K562 (cell line): Measurements from ENCODE around the gene SAPCD1. TPM values are rescaled to one million over a fixed set of nuclear protein-coding genes. Genes with fewer than 3 reads are reported as not detected.

Source experiments
- ATF1 ChIP-seq, 2 experiments: fragments of 450-650 bp in 1 of 2; IDR thresholded peaks; 2 replicates each; pipeline ENCODE4 v1.6.1; 2016; ENCODE audit warnings: missing compliant biosample characterization in 1 of 2, missing genetic modification characterization in 1 of 2
- CBFA2T3 ChIP-seq: fragments of 450-650 bp; IDR thresholded peaks from 2 replicates; pipeline ENCODE4 v1.6.1; 2017
- CHD1 ChIP-seq: fragments of 200-600 bp; sonication (generic); IDR thresholded peaks from one replicate; pipeline ENCODE4 v1.6.1; 2012; ENCODE audit warnings: mild to moderate bottlenecking, moderate library complexity, low read length, inconsistent platforms
- DEAF1 ChIP-seq: fragments of 450-650 bp; formaldehyde crosslinking; IDR thresholded peaks from 2 replicates; pipeline ENCODE4 v1.4.0; 2020; ENCODE audit warnings: mild to moderate bottlenecking, moderate library complexity
- E2F4 ChIP-seq: sonication (generic); formaldehyde crosslinking; IDR thresholded peaks from 2 replicates; pipeline ENCODE4 v1.8.0; 2022; ENCODE audit warnings: mild to moderate bottlenecking, low read depth, missing genetic modification reagents
- E2F8 ChIP-seq: fragments of 450-650 bp; IDR thresholded peaks from 2 replicates; pipeline ENCODE4 v1.7.1; 2018; ENCODE audit warnings: mild to moderate bottlenecking, low read depth; ENCODE audit not compliant: partially characterized antibody
- GABPB2 ChIP-seq: fragments of 250-450 bp; sonication (Bioruptor Pico); conservative IDR thresholded peaks from 2 replicates; pipeline ENCODE4 v1.5.1; 2021; ENCODE audit warnings: mild to moderate bottlenecking
- GTF2B ChIP-seq: IDR thresholded peaks from 2 replicates; pipeline ENCODE4 v1.6.1; 2011; ENCODE audit not compliant: insufficient read length; ENCODE audit errors: extremely low read depth
- HDAC1 ChIP-seq, 2 experiments: fragments of 450-650 bp; IDR thresholded peaks; 2 replicates each; pipeline ENCODE4 v1.6.1; 2016 to 2017; ENCODE audit warnings: inconsistent platforms in 1 of 2, mild to moderate bottlenecking in 1 of 2, moderate library complexity in 1 of 2
- HDAC2 ChIP-seq: fragments of 450-650 bp; IDR thresholded peaks from 2 replicates; pipeline ENCODE4 v1.6.1; 2016; ENCODE audit warnings: mild to moderate bottlenecking
- NUFIP1 ChIP-seq: fragments of 450-650 bp; IDR thresholded peaks from 2 replicates; pipeline ENCODE4 v1.6.1; 2018; ENCODE audit not compliant: partially characterized antibody
- RNF2 ChIP-seq: sonication (generic); IDR thresholded peaks from 2 replicates; pipeline ENCODE4 v1.6.1; 2016
- SAFB ChIP-seq: fragments of 200-400 bp; formaldehyde crosslinking; IDR thresholded peaks from 2 replicates; pipeline ENCODE4 v1.6.1; 2017; ENCODE audit warnings: low read depth, low read length, borderline replicate concordance
- SNRNP70 ChIP-seq: fragments of 200-400 bp; formaldehyde crosslinking; optimal IDR thresholded peaks from 2 replicates; pipeline ENCODE3; 2017; ENCODE audit warnings: low read depth, low read length
- SP1 ChIP-seq: sonication (generic); formaldehyde crosslinking; IDR thresholded peaks from 2 replicates; pipeline ENCODE4 v1.8.1; 2022; ENCODE audit warnings: mild to moderate bottlenecking, missing genetic modification reagents
- TAF9B ChIP-seq: fragments of 450-650 bp; IDR thresholded peaks from 2 replicates; pipeline ENCODE4 v1.6.1; 2018; ENCODE audit warnings: mild to moderate bottlenecking; ENCODE audit not compliant: partially characterized antibody
- THRB ChIP-seq: fragments of 450-650 bp; formaldehyde crosslinking; conservative IDR thresholded peaks from 2 replicates; pipeline ENCODE4 v1.4.0; 2022; ENCODE audit warnings: mild to moderate bottlenecking, missing genetic modification characterization
- ZNF197 ChIP-seq: fragments of 200-800 bp; sonication (Bioruptor generic); IDR thresholded peaks from 2 replicates; pipeline ENCODE4 v1.6.1; 2016; ENCODE audit warnings: low read depth, missing genetic modification characterization, missing compliant biosample characterization
- ZNF212 ChIP-seq: fragments of 450-650 bp; formaldehyde crosslinking; IDR thresholded peaks from 2 replicates; pipeline ENCODE4 v1.4.0; 2020; ENCODE audit warnings: mild to moderate bottlenecking
- ZNF395 ChIP-seq: fragments of 200-800 bp; sonication (Bioruptor generic); IDR thresholded peaks from 2 replicates; pipeline ENCODE4 v1.6.1; 2017; ENCODE audit warnings: missing genetic modification characterization, missing compliant biosample characterization
- ZNF644 ChIP-seq: fragments of 200-800 bp; sonication (Bioruptor generic); IDR thresholded peaks from 2 replicates; pipeline ENCODE4 v1.6.1; 2016; ENCODE audit warnings: low read depth, missing genetic modification characterization, missing compliant biosample characterization
- polyA plus RNA-seq, 8 experiments: library from polyadenylated mRNA; depleted of rRNA in 4 of 8; stranded (reverse) in 5 of 8; unstranded in 3 of 8; fragments of >200 nt; fragmentation: Nextera tagmentation in 2 of 8; fragmentation: Illumina TruSeq in 1 of 8; extraction: Ambion mirVana in 2 of 8; extraction: Trizol in 1 of 8; gene quantifications; 2 replicates each; pipeline versions ENCODE4 v1.2.1 to v1.2.3, GENCODE V29; 2011 to 2014; ENCODE audit warnings: inconsistent platforms in 1 of 8, missing spikeins in 1 of 8
- total RNA-seq, 7 experiments: library from RNA; depleted of rRNA in 6 of 7; stranded (reverse); fragments of >200 nt in 6 of 7; fragmentation: Illumina TruSeq in 2 of 7; extraction: Trizol in 2 of 7; gene quantifications; 2 replicates each; pipeline versions ENCODE4 v1.2.1 to v1.2.3, GENCODE V29; 2011 to 2021; ENCODE audit warnings: low replicate concordance in 1 of 7

SAPCD1 gene
- total and polyA plus RNA-seq, 9 of the 15 experiments (the other 6 are each of a cell fraction or from before 2014, with no cell fraction given): 2.6 to 30.2 (median 7.4) TPM

- TF ChIP-seq ZNF395: no peak
- TF ChIP-seq SAFB: no peak
- TF ChIP-seq ZNF197 (CRISPR knock-in tag): no peak
- no peak for TF ChIP-seq ZNF644 (tag)
- TF ChIP-seq NUFIP1: no peak
- TF ChIP-seq E2F8: no peak
- no peak; the same call in 1 of the 2 replicates for TF ChIP-seq GABPB2 (CRISPR knock-in tag)
- peak; percentile 9; the same call in 1 of the 2 replicates for TF ChIP-seq E2F4 (CRISPR knock-in tag)
- TF ChIP-seq SP1 (CRISPR knock-in tag): peak; percentile 99
- peak; percentile 99 for TF ChIP-seq DEAF1 (CRISPR knock-in tag)
- TF ChIP-seq THRB: no peak
- peak; percentile 97 for TF ChIP-seq HDAC2
- TF ChIP-seq GTF2B: no peak
- no peak for TF ChIP-seq SNRNP70
- no peak for TF ChIP-seq RNF2
- TF ChIP-seq CBFA2T3: no peak
- TF ChIP-seq ATF1 (CRISPR knock-in tag; IDR thresholded peaks at IDR 0.05): no peak
- no peak for TF ChIP-seq ATF1 (tag; IDR thresholded peaks at IDR 0.05)
- no peak for TF ChIP-seq TAF9B
- TF ChIP-seq HDAC1 (IDR thresholded peaks at IDR 0.05): peak in 1 of 2 experiments; percentile 92; a peak in 2 of 4 replicates
- no peak for TF ChIP-seq CHD1
- TF ChIP-seq ZNF212 (CRISPR knock-in tag): no peak
Observed at GRCh38 chr6:31729515-31729978, 32.9 kb upstream of the SAPCD1 start (continued).
